ENCODE data around the gene TGFBR3.
A peak's percentile ranks its signal among the peaks of the same experiment; 100 is the strongest.

The TGFBR3 gene

GRCh38 chr1:91736715-91737615 lies 149.0 kb downstream of the TGFBR3 start:
- ChIA-PET CTCF (interaction anchor here (1.1 kb wide), 1 partner anchor 11 kb away, joined by 3 read pairs; no protein-coding TSS in a partner anchor), POLR2A (interaction anchor here (0.6 kb wide), 1 partner anchor 83 kb away, joined by 3 read pairs; no protein-coding TSS in a partner anchor)
- no peak for DNase-seq
- peaks cover 0 to 59% (median 12%) of the 10 kb centered on the region in 5 experiments for H3K27me3 ChIP-seq (replicated peaks in 2 of 5; ENCODE audit: control insufficient read depth in 4 of 5, insufficient read depth in 5 of 5, low read length in 4 of 5)
- 89% methylated on average over 9 of the region's 13 CpGs for WGBS (ENCODE audit: insufficient coverage)
- no peak overlapping the region for H3K4me3 ChIP-seq (ENCODE audit: control insufficient read depth in 1 of 7, extremely low read depth in 1 of 7, insufficient read depth in 4 of 7, low read depth in 2 of 7, low read length in 6 of 7)
- peaks cover 0 to 12% (median 6%) of the 10 kb centered on the region in 5 experiments for H3K9me3 ChIP-seq (ENCODE audit: control extremely low read depth in 1 of 5, control insufficient read depth in 4 of 5, insufficient read depth in 2 of 5, low read depth in 1 of 5, low read length in 4 of 5)
- no peak overlapping the region for H3K27ac ChIP-seq (ENCODE audit: insufficient read depth in 1 of 2, low read depth in 1 of 2, low read length in 2 of 2, poor library complexity in 1 of 2, severe bottlenecking in 2 of 2)
- peaks cover 0 to 3% (median under 1%) of the 10 kb centered on the region in 4 experiments for H3K4me1 ChIP-seq (ENCODE audit: control extremely low read depth in 1 of 4, control insufficient read depth in 4 of 4, insufficient read depth in 4 of 4, low read length in 3 of 4)
- H3K36me3 ChIP-seq (ENCODE audit: control insufficient read depth in 4 of 4, insufficient read depth in 4 of 4, low read length in 3 of 4) = no peaks in the 10 kb centered on the region

- no peak for DNase-seq
- WGBS (ENCODE audit: insufficient coverage) = 88% methylated on average over 8 of the region's 8 CpGs
- Histone ChIP-seq H3K27me3 (replicated peaks in 2 of 5; ENCODE audit: control insufficient read depth in 4 of 5, insufficient read depth in 5 of 5, low read length in 4 of 5) (peaks cover 0 to 58% (median 12%) of the 10 kb centered on the region in 5 experiments), H3K27ac (ENCODE audit: insufficient read depth in 1 of 2, low read depth in 1 of 2, low read length in 2 of 2, poor library complexity in 1 of 2, severe bottlenecking in 2 of 2) (no peak overlapping the region), H3K4me1 (ENCODE audit: control extremely low read depth in 1 of 4, control insufficient read depth in 4 of 4, insufficient read depth in 4 of 4, low read length in 3 of 4) (peaks cover 0 to 10% (median 8%) of the 10 kb centered on the region in 4 experiments), H3K9me3 (ENCODE audit: control extremely low read depth in 1 of 5, control insufficient read depth in 4 of 5, insufficient read depth in 2 of 5, low read depth in 1 of 5, low read length in 4 of 5) (peaks cover 0 to 12% (median 6%) of the 10 kb centered on the region in 5 experiments), H3K4me3 (ENCODE audit: control insufficient read depth in 1 of 7, extremely low read depth in 1 of 7, insufficient read depth in 4 of 7, low read depth in 2 of 7, low read length in 6 of 7) (no peak overlapping the region), H3K36me3 (ENCODE audit: control insufficient read depth in 4 of 4, insufficient read depth in 4 of 4, low read length in 3 of 4) (no peaks in the 10 kb centered on the region)
- ChIA-PET CTCF (no interaction called here), POLR2A (no interaction called here)
Measured at GRCh38 chr1:91736146-91736714, 149.7 kb downstream of the TGFBR3 start.

GRCh38 chr1:91735266-91735845 lies 150.6 kb downstream of the TGFBR3 start:
- WGBS (ENCODE audit: insufficient coverage) = 94% methylated on average over 2 of the region's 4 CpGs
- Histone ChIP-seq H3K27ac (ENCODE audit: insufficient read depth in 1 of 2, low read depth in 1 of 2, low read length in 2 of 2, poor library complexity in 1 of 2, severe bottlenecking in 2 of 2) (no peak overlapping the region), H3K4me3 (ENCODE audit: control insufficient read depth in 1 of 7, extremely low read depth in 1 of 7, insufficient read depth in 4 of 7, low read depth in 2 of 7, low read length in 6 of 7) (no peak overlapping the region), H3K27me3 (replicated peaks in 2 of 5; ENCODE audit: control insufficient read depth in 4 of 5, insufficient read depth in 5 of 5, low read length in 4 of 5) (peaks cover 0 to 66% (median 13%) of the 10 kb centered on the region in 5 experiments), H3K4me1 (ENCODE audit: control extremely low read depth in 1 of 4, control insufficient read depth in 4 of 4, insufficient read depth in 4 of 4, low read length in 3 of 4) (peaks cover 0 to 12% (median 10%) of the 10 kb centered on the region in 4 experiments), H3K9me3 (ENCODE audit: control extremely low read depth in 1 of 5, control insufficient read depth in 4 of 5, insufficient read depth in 2 of 5, low read depth in 1 of 5, low read length in 4 of 5) (peaks cover 0 to 12% (median 6%) of the 10 kb centered on the region in 5 experiments), H3K36me3 (ENCODE audit: control insufficient read depth in 4 of 4, insufficient read depth in 4 of 4, low read length in 3 of 4) (no peaks in the 10 kb centered on the region)
- ChIA-PET POLR2A (no interaction called here), CTCF (no interaction called here)
- DNase-seq = no peak

- Histone ChIP-seq H3K4me1 (ENCODE audit: control extremely low read depth in 1 of 4, control insufficient read depth in 4 of 4, insufficient read depth in 4 of 4, low read length in 3 of 4) (peaks cover 0 to 12% (median 10%) of the 10 kb centered on the region in 4 experiments), H3K27ac (ENCODE audit: insufficient read depth in 1 of 2, low read depth in 1 of 2, low read length in 2 of 2, poor library complexity in 1 of 2, severe bottlenecking in 2 of 2) (no peak overlapping the region), H3K27me3 (replicated peaks in 2 of 5; ENCODE audit: control insufficient read depth in 4 of 5, insufficient read depth in 5 of 5, low read length in 4 of 5) (peaks cover 0 to 72% (median 16%) of the 10 kb centered on the region in 5 experiments), H3K4me3 (ENCODE audit: control insufficient read depth in 1 of 7, extremely low read depth in 1 of 7, insufficient read depth in 4 of 7, low read depth in 2 of 7, low read length in 6 of 7) (no peak overlapping the region), H3K9me3 (ENCODE audit: control extremely low read depth in 1 of 5, control insufficient read depth in 4 of 5, insufficient read depth in 2 of 5, low read depth in 1 of 5, low read length in 4 of 5) (peaks cover 0 to 12% (median 6%) of the 10 kb centered on the region in 5 experiments), H3K36me3 (ENCODE audit: control insufficient read depth in 4 of 4, insufficient read depth in 4 of 4, low read length in 3 of 4) (no peaks in the 10 kb centered on the region)
- POLR2A ChIA-PET = no interaction called here
- CTCF ChIA-PET = no interaction called here
- DNase-seq = peak in 1 of 3 donors; percentile 28
- WGBS (ENCODE audit: insufficient coverage) = 92% methylated on average over 6 of the region's 8 CpGs
Measured at GRCh38 chr1:91734761-91735160, 151.2 kb downstream of the TGFBR3 start.

- Histone ChIP-seq H3K27ac (ENCODE audit: insufficient read depth in 1 of 2, low read depth in 1 of 2, low read length in 2 of 2, poor library complexity in 1 of 2, severe bottlenecking in 2 of 2) (peak overlapping the region in 1 of 2 experiments; percentile 23), H3K36me3 (ENCODE audit: control insufficient read depth in 4 of 4, insufficient read depth in 4 of 4, low read length in 3 of 4) (no peaks in the 10 kb centered on the region), H3K4me1 (ENCODE audit: control extremely low read depth in 1 of 4, control insufficient read depth in 4 of 4, insufficient read depth in 4 of 4, low read length in 3 of 4) (peaks cover 0 to 12% (median 10%) of the 10 kb centered on the region in 4 experiments), H3K4me3 (ENCODE audit: control insufficient read depth in 1 of 7, extremely low read depth in 1 of 7, insufficient read depth in 4 of 7, low read depth in 2 of 7, low read length in 6 of 7) (no peak overlapping the region), H3K27me3 (replicated peaks in 2 of 5; ENCODE audit: control insufficient read depth in 4 of 5, insufficient read depth in 5 of 5, low read length in 4 of 5) (peaks cover 0 to 81% (median 18%) of the 10 kb centered on the region in 5 experiments), H3K9me3 (ENCODE audit: control extremely low read depth in 1 of 5, control insufficient read depth in 4 of 5, insufficient read depth in 2 of 5, low read depth in 1 of 5, low read length in 4 of 5) (peaks cover 0 to 4% (median 2%) of the 10 kb centered on the region in 5 experiments)
- no peak for DNase-seq
- WGBS (ENCODE audit: insufficient coverage) = 69% methylated on average over 6 of the region's 8 CpGs
- ChIA-PET POLR2A (no interaction called here), CTCF (interaction anchor here (0.9 kb wide), 1 partner anchor 9 kb away, joined by 3 read pairs; no protein-coding TSS in a partner anchor)
Measured at GRCh38 chr1:91733108-91733710, 152.7 kb downstream of the TGFBR3 start.

GRCh38 chr1:91732291-91733107 lies 153.5 kb downstream of the TGFBR3 start:
- DNase-seq = no peak
- Histone ChIP-seq H3K27me3 (replicated peaks in 2 of 5; ENCODE audit: control insufficient read depth in 4 of 5, insufficient read depth in 5 of 5, low read length in 4 of 5) (peaks cover 0 to 81% (median 18%) of the 10 kb centered on the region in 5 experiments), H3K4me1 (ENCODE audit: control extremely low read depth in 1 of 4, control insufficient read depth in 4 of 4, insufficient read depth in 4 of 4, low read length in 3 of 4) (peaks cover 0 to 12% (median 10%) of the 10 kb centered on the region in 4 experiments), H3K27ac (ENCODE audit: insufficient read depth in 1 of 2, low read depth in 1 of 2, low read length in 2 of 2, poor library complexity in 1 of 2, severe bottlenecking in 2 of 2) (peak overlapping the region in 1 of 2 experiments; percentile 46), H3K36me3 (ENCODE audit: control insufficient read depth in 4 of 4, insufficient read depth in 4 of 4, low read length in 3 of 4) (no peaks in the 10 kb centered on the region), H3K9me3 (ENCODE audit: control extremely low read depth in 1 of 5, control insufficient read depth in 4 of 5, insufficient read depth in 2 of 5, low read depth in 1 of 5, low read length in 4 of 5) (no peaks in the 10 kb centered on the region), H3K4me3 (ENCODE audit: control insufficient read depth in 1 of 7, extremely low read depth in 1 of 7, insufficient read depth in 4 of 7, low read depth in 2 of 7, low read length in 6 of 7) (no peak overlapping the region)
- POLR2A ChIA-PET = no interaction called here
- WGBS (ENCODE audit: insufficient coverage) = 86% methylated on average over 12 of the region's 15 CpGs
- CTCF ChIA-PET = interaction anchor here (0.9 kb wide), 1 partner anchor 10 kb away, joined by 3 read pairs; no protein-coding TSS in a partner anchor

Data from common myeloid progenitor, CD34-positive (primary cell).